IMR-90 (cell line): ENCODE data around the gene SLC26A11. TPM values are rescaled to one million over a fixed set of nuclear protein-coding genes. Genes with fewer than 3 reads are reported as not detected.

Source experiments
- ATAC-seq: fragments of 200-7000 bp; cut with Tn5 transposase; 2 replicates; pipeline ENCODE4 v1.9.1; 2020; ENCODE audit warnings: low read depth, mild to moderate bottlenecking, moderate library complexity
- BruUV-seq: library from RNA; stranded (reverse); fragments of 400-500 nt; replicated peaks from 2 replicates; lab custom pipeline; 2021; lab: Mats Ljungman, UMichigan
- CTCF ChIA-PET: fragments of 300-600 bp; formaldehyde crosslinking; extraction: SDS; loops from one replicate; lab custom pipeline; 2021; ENCODE audit warnings: antibody characterized with exemption; lab: Yijun Ruan, JAX
- POLR2A ChIA-PET: fragments of 300-600 bp; sonication (Branson Sonifier 250); formaldehyde crosslinking; loops from one replicate; lab custom pipeline; 2022; ENCODE audit warnings: antibody characterized with exemption; ENCODE audit not compliant: unreplicated experiment; lab: Charles Lee
- DNase-seq: peaks from one replicate; pipeline ENCODE4 v3.0.0; 2013
- H2AFZ ChIP-seq: replicated peaks from 2 replicates; pipeline ENCODE3; 2013; ENCODE audit warnings: low read length, mild to moderate bottlenecking; ENCODE audit not compliant: poor library complexity
- H2AK5ac ChIP-seq: 2 replicates; pipeline ENCODE4 v1.6.1; 2013; ENCODE audit warnings: low read depth, low read length, inconsistent platforms
- H2AK9ac ChIP-seq: replicated peaks from 2 replicates; pipeline ENCODE3; 2013; ENCODE audit warnings: mild to moderate bottlenecking, low read depth, low read length, moderate library complexity; ENCODE audit not compliant: poor library complexity
- H2BK120ac ChIP-seq: 2 replicates; pipeline ENCODE4 v1.6.1; 2013; ENCODE audit warnings: low read depth, low read length, inconsistent platforms
- H2BK15ac ChIP-seq: 3 replicates; pipeline ENCODE4 v1.6.1; 2013; ENCODE audit warnings: low read depth, low read length, inconsistent platforms
- H2BK20ac ChIP-seq: 2 replicates; pipeline ENCODE4 v1.6.1; 2013; ENCODE audit warnings: low read depth, mild to moderate bottlenecking, inconsistent platforms, low read length, moderate library complexity
- H2BK5ac ChIP-seq: 2 replicates; pipeline ENCODE4 v1.6.1; 2013; ENCODE audit warnings: mild to moderate bottlenecking, low read depth, low read length, inconsistent platforms; ENCODE audit not compliant: poor library complexity, severe bottlenecking
- H3K14ac ChIP-seq: replicated peaks from 2 replicates; pipeline ENCODE4 v1.6.1; 2013; ENCODE audit warnings: low read depth, low read length, inconsistent platforms
- H3K18ac ChIP-seq: 2 replicates; pipeline ENCODE4 v1.6.1; 2013; ENCODE audit warnings: low read depth, low read length, control low read depth
- H3K23ac ChIP-seq: 2 replicates; pipeline ENCODE4 v1.6.1; 2013; ENCODE audit warnings: low read depth, low read length, inconsistent platforms
- H3K27ac ChIP-seq: 2 replicates; pipeline ENCODE4 v1.5.1; 2013; ENCODE audit warnings: mild to moderate bottlenecking, control low read depth, low read length; ENCODE audit not compliant: insufficient read depth
- H3K27me3 ChIP-seq: 2 replicates; pipeline ENCODE4 v1.6.1; 2013; ENCODE audit warnings: low read length; ENCODE audit not compliant: control insufficient read depth, insufficient read depth
- H3K36me3 ChIP-seq: 2 replicates; pipeline ENCODE4 v1.6.1; 2013; ENCODE audit warnings: low read length, mixed read lengths; ENCODE audit not compliant: control insufficient read depth, insufficient read depth
- H3K4ac ChIP-seq: 2 replicates; pipeline ENCODE4 v1.6.1; 2013; ENCODE audit warnings: low read depth, low read length, inconsistent platforms
- H3K4me1 ChIP-seq: 2 replicates; pipeline ENCODE4 v1.6.1; 2013; ENCODE audit warnings: low read length, mixed read lengths; ENCODE audit not compliant: control insufficient read depth, insufficient read depth
- H3K4me2 ChIP-seq: 2 replicates; pipeline ENCODE4 v1.6.1; 2013; ENCODE audit warnings: low read depth, mild to moderate bottlenecking, control low read depth, low read length, moderate library complexity
- H3K4me3 ChIP-seq: 2 replicates; pipeline ENCODE4 v1.5.1; 2013; ENCODE audit warnings: low read depth, mild to moderate bottlenecking, control low read depth, low read length, moderate library complexity; ENCODE audit not compliant: insufficient read depth
- H3K56ac ChIP-seq: 2 replicates; pipeline ENCODE4 v1.6.1; 2013; ENCODE audit warnings: low read length, inconsistent platforms; ENCODE audit not compliant: insufficient read depth; ENCODE audit errors: extremely low read depth
- H3K79me1 ChIP-seq, 2 experiments: 2 replicates each; pipeline ENCODE4 v1.6.1; 2013; ENCODE audit warnings: low read length in 2 of 2, inconsistent platforms in 1 of 2, low read depth in 1 of 2
- H3K9ac ChIP-seq: 2 replicates; pipeline ENCODE4 v1.6.1; 2013; ENCODE audit warnings: low read depth, low read length, control low read depth
- H3K9me1 ChIP-seq: 2 replicates; pipeline ENCODE4 v1.6.1; 2013; ENCODE audit warnings: low read length, inconsistent platforms; ENCODE audit not compliant: insufficient read depth
- H3K9me3 ChIP-seq: 2 replicates; pipeline ENCODE4 v1.6.1; 2013; ENCODE audit warnings: low read length; ENCODE audit not compliant: control insufficient read depth, insufficient read depth
- H4K20me1 ChIP-seq: 2 replicates; pipeline ENCODE4 v1.6.1; 2013; ENCODE audit warnings: low read length, inconsistent platforms; ENCODE audit not compliant: insufficient read depth
- H4K5ac ChIP-seq: 2 replicates; pipeline ENCODE4 v1.6.1; 2013; ENCODE audit warnings: mild to moderate bottlenecking, low read depth, low read length, control low read depth
- H4K8ac ChIP-seq, 2 experiments: 2 replicates each; pipeline ENCODE4 v1.6.1; 2013; ENCODE audit warnings: low read depth in 2 of 2, low read length in 2 of 2, control low read depth in 1 of 2, inconsistent platforms in 1 of 2
- H4K91ac ChIP-seq: 2 replicates; pipeline ENCODE4 v1.6.1; 2013; ENCODE audit warnings: low read depth, low read length, inconsistent platforms; ENCODE audit not compliant: insufficient read depth
- BHLHE40 ChIP-seq: fragments of 150-350 bp; IDR thresholded peaks from 2 replicates; pipeline ENCODE4 v1.6.1; 2016; ENCODE audit warnings: mild to moderate bottlenecking, low read depth, low read length
- CEBPB ChIP-seq: IDR thresholded peaks from 2 replicates; pipeline ENCODE4 v1.6.1; 2012; ENCODE audit warnings: low read depth, low read length, improper control_type of control experiment
- CHD1 ChIP-seq: IDR thresholded peaks from 2 replicates; pipeline ENCODE4 v1.6.1; 2012; ENCODE audit warnings: low read depth, low read length, improper control_type of control experiment
- CTCF ChIP-seq: conservative IDR thresholded peaks from 2 replicates; pipeline ENCODE4 v1.5.1; 2012; ENCODE audit warnings: mild to moderate bottlenecking, low read depth, low read length, improper control_type of control experiment
- ELK1 ChIP-seq: fragments of 150-350 bp; IDR thresholded peaks from 2 replicates; pipeline ENCODE4 v1.6.1; 2016; ENCODE audit warnings: low read depth, mild to moderate bottlenecking, low read length, moderate library complexity, borderline replicate concordance
- FOS ChIP-seq: fragments of 150-350 bp; IDR thresholded peaks from 2 replicates; pipeline ENCODE4 v1.6.1; 2016; ENCODE audit warnings: low read depth, low read length
- MAFK ChIP-seq: IDR thresholded peaks from 2 replicates; pipeline ENCODE4 v1.6.1; 2012; ENCODE audit warnings: low read depth, low read length, improper control_type of control experiment
- MAZ ChIP-seq: IDR thresholded peaks from 2 replicates; pipeline ENCODE4 v1.6.1; 2012; ENCODE audit warnings: low read depth, mild to moderate bottlenecking, low read length, improper control_type of control experiment, moderate library complexity, borderline replicate concordance
- MXI1 ChIP-seq: IDR thresholded peaks from 2 replicates; pipeline ENCODE4 v1.6.1; 2012; ENCODE audit warnings: low read depth, mild to moderate bottlenecking, low read length, moderate library complexity, borderline replicate concordance
- NFE2L2 ChIP-seq: fragments of 150-350 bp; IDR thresholded peaks from 2 replicates; pipeline ENCODE4 v1.6.1; 2016; ENCODE audit warnings: low read depth, mild to moderate bottlenecking, low read length
- POLR2A ChIP-seq: IDR thresholded peaks from 2 replicates; pipeline ENCODE4 v1.6.1; 2012; ENCODE audit warnings: mild to moderate bottlenecking, low read depth, low read length
- RAD21 ChIP-seq: IDR thresholded peaks from 2 replicates; pipeline ENCODE4 v1.6.1; 2012; ENCODE audit warnings: low read length, improper control_type of control experiment
- RCOR1 ChIP-seq: IDR thresholded peaks from 2 replicates; pipeline ENCODE4 v1.6.1; 2012; ENCODE audit warnings: mild to moderate bottlenecking, low read length, improper control_type of control experiment; ENCODE audit not compliant: insufficient replicate concordance
- RFX5 ChIP-seq: IDR thresholded peaks from 2 replicates; pipeline ENCODE4 v1.8.0; 2012; ENCODE audit warnings: low read depth, mild to moderate bottlenecking, low read length, moderate library complexity
- SMC3 ChIP-seq: fragments of 150-350 bp; IDR thresholded peaks from 2 replicates; pipeline ENCODE4 v1.6.1; 2016; ENCODE audit warnings: low read depth, mild to moderate bottlenecking, antibody characterized with exemption, low read length, moderate library complexity
- USF2 ChIP-seq: fragments of 150-350 bp; IDR thresholded peaks from 2 replicates; pipeline ENCODE4 v1.6.1; 2017; ENCODE audit warnings: mild to moderate bottlenecking, antibody characterized with exemption, low read length, low read depth
- WGBS, 2 experiments: methylation state at CpG; one replicate each; pipeline versions ENCODE4 v1.1.5 to v1.1.7; 2013; ENCODE audit warnings: missing lambda C conversion rate in 2 of 2; ENCODE audit not compliant: insufficient read length in 1 of 2; ENCODE audit errors: extremely low coverage in 2 of 2; 5-methylcytosine and 5-hydroxymethylcytosine counted together
- dilution Hi-C: fragments of 300-500 bp; cut with HindIII; formaldehyde crosslinking; loops from one replicate; pipeline ENCODE4 v1.14.3; 2018; ENCODE audit warnings: low sequenced_read_pairs; ENCODE audit not compliant: unreplicated experiment
- in situ Hi-C: fragments of 300-500 bp; cut with MboI; formaldehyde crosslinking; loops from 3 replicates; pipeline ENCODE4 v1.14.3; 2019; ENCODE audit warnings: low sequenced_read_pairs, inconsistent platforms, mixed read lengths
- intact Hi-C: fragments of 100-400 bp; cut with micrococcal nuclease; formaldehyde crosslinking; loops from 2 replicates; pipeline ENCODE4 v1.10.0; 2022
- polyA plus RNA-seq, 3 experiments: library from polyadenylated mRNA; depleted of rRNA; stranded (reverse); fragments of >200 nt; gene quantifications; 2 replicates each; pipeline ENCODE4 v1.2.3, GENCODE V29; 2012; ENCODE audit warnings: low replicate concordance in 1 of 3
- total RNA-seq: library from RNA; depleted of rRNA; stranded (reverse); fragments of >200 nt; gene quantifications from 2 replicates; pipeline ENCODE4 v1.2.3, GENCODE V29; 2012

The SLC26A11 gene
- total and polyA plus RNA-seq, 2 of the 4 experiments (the other 2 are of a cell fraction), result 3.2 to 15.6 TPM

GRCh38 chr17:80212511-80212910 lies 7.7 kb upstream of the SLC26A11 start:
- peaks cover 11 to 12% of the 10 kb centered on the region in 2 experiments for H3K79me1 ChIP-seq
- H3K23ac ChIP-seq, result no peak overlapping the region
- DNase-seq, result no peak
- ChIA-PET CTCF (no interaction called here), POLR2A (no interaction called here)
- no peaks in the 10 kb centered on the region for H3K27me3 ChIP-seq
- no peak overlapping the region for H4K5ac ChIP-seq
- H4K91ac ChIP-seq, result no peak overlapping the region
- H2AK5ac ChIP-seq, result no peak overlapping the region
- ATAC-seq, result no peak
- no peak overlapping the region for H2BK20ac ChIP-seq
- TF ChIP-seq CTCF (no peak), RAD21 (no peak), USF2 (no peak), ELK1 (no peak), MAZ (no peak), MAFK (no peak), CHD1 (no peak), CEBPB (no peak), BHLHE40 (no peak), RFX5 (no peak), MXI1 (no peak), RCOR1 (no peak), POLR2A (no peak), FOS (no peak), NFE2L2 (no peak), SMC3 (no peak)
- no peak overlapping the region for H2AFZ ChIP-seq
- no peak overlapping the region for H2AK9ac ChIP-seq
- H2BK5ac ChIP-seq, result no peak overlapping the region
- WGBS, 2 experiments, result 97% methylated on average over 5 of the region's 12 CpGs; no CpG with 5 or more reads in 1 of the 2 experiments
- intact Hi-C loops, result no loop called here
- BruUV-seq, result no TSS peak
- H3K4me2 ChIP-seq, result no peak overlapping the region
- H3K9me1 ChIP-seq, result peaks cover 12% of the 10 kb centered on the region
- in situ Hi-C loops, result no loop called here
- H3K56ac ChIP-seq, result no peak overlapping the region
- no peak overlapping the region for H3K14ac ChIP-seq
- H4K20me1 ChIP-seq, result peaks cover 15% of the 10 kb centered on the region
- H3K36me3 ChIP-seq, result peaks cover 79% of the 10 kb centered on the region
- H2BK120ac ChIP-seq, result no peak overlapping the region
- H2BK15ac ChIP-seq, result no peak overlapping the region
- H3K9ac ChIP-seq, result no peak overlapping the region
- H3K4me3 ChIP-seq, result no peak overlapping the region
- no peak overlapping the region for H3K27ac ChIP-seq
- H3K18ac ChIP-seq, result no peak overlapping the region
- H3K4me1 ChIP-seq, result no peaks in the 10 kb centered on the region
- H3K4ac ChIP-seq, result no peak overlapping the region
- dilution Hi-C loops, result no loop called here
- H4K8ac ChIP-seq, result no peak overlapping the region
- H3K9me3 ChIP-seq, result no peaks in the 10 kb centered on the region
